NB4 (cell line): ENCODE measurements around the gene EGR1.

Experiments
- CTCF ChIP-seq: IDR thresholded peaks from one replicate; pipeline ENCODE4 v1.5.1; 2012; ENCODE audit warnings: low read depth, low read length
- MYC ChIP-seq: IDR thresholded peaks from 2 replicates; pipeline ENCODE4 v1.6.1; 2011; ENCODE audit warnings: low read depth, low read length
- POLR2A ChIP-seq: IDR thresholded peaks from 2 replicates; pipeline ENCODE4 v1.6.1; 2011; ENCODE audit warnings: mild to moderate bottlenecking; ENCODE audit not compliant: insufficient read length; ENCODE audit errors: extremely low read depth

GRCh38 chr5:138439477-138440158 lies 25.7 kb upstream of the EGR1 start:
- TF ChIP-seq CTCF (no peak), MYC (no peak), POLR2A (no peak)
